Ectodermal cell (in vitro differentiated cells): ENCODE measurements around the gene RAB5B.

ENCODE experiments used
- H3K27ac ChIP-seq: 2 replicates; pipeline ENCODE4 v1.7.0; 2013; ENCODE audit warnings: mild to moderate bottlenecking, low read depth, low read length; ENCODE audit not compliant: insufficient read depth, poor library complexity, severe bottlenecking
- H3K27me3 ChIP-seq: 2 replicates; pipeline ENCODE4 v1.7.0; 2013; ENCODE audit warnings: mild to moderate bottlenecking, low read length; ENCODE audit not compliant: insufficient read depth, control insufficient read depth, poor library complexity, severe bottlenecking
- H3K36me3 ChIP-seq: one replicate; pipeline ENCODE4 v1.7.0; 2013; ENCODE audit warnings: low read length; ENCODE audit not compliant: control insufficient read depth, insufficient read depth
- H3K4me1 ChIP-seq: one replicate; pipeline ENCODE4 v1.7.0; 2013; ENCODE audit warnings: low read length; ENCODE audit not compliant: control insufficient read depth, insufficient read depth
- H3K4me3 ChIP-seq: 2 replicates; pipeline ENCODE4 v1.7.0; 2013; ENCODE audit warnings: low read depth, low read length, control low read depth; ENCODE audit not compliant: insufficient read depth
- H3K9me3 ChIP-seq: 2 replicates; pipeline ENCODE4 v1.7.0; 2013; ENCODE audit warnings: mild to moderate bottlenecking, low read length, moderate library complexity; ENCODE audit not compliant: control insufficient read depth
- WGBS, 2 experiments: methylation state at CpG; one replicate each; pipeline ENCODE4 v1.1.7; 2013; ENCODE audit warnings: missing lambda C conversion rate in 2 of 2; 5-methylcytosine and 5-hydroxymethylcytosine counted together

The RAB5B gene

DNA sequence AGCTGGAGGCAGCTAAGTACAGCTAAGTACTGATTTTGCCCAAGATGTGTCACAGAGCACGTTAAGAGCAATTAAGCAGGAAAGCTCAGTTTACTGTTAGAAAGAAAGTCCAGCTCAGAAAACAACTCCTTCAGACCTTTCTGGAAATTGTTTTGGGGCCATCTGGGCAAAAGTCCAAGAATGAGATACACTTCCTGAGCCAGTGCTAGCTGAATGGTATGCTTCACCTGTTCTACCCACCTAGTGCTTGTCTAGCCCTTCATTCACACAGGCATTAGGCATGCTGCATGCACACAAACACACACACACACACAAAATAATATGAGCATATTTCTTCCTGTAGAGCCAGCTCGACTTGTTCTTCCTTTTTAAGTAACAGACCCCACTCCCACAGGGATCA lies 40.3 kb downstream of the RAB5B start:
- no peaks in the 10 kb centered on the region for H3K27me3 ChIP-seq
- H3K9me3 ChIP-seq: no peaks in the 10 kb centered on the region
- no peak overlapping the region for H3K4me3 ChIP-seq
- WGBS, 2 experiments: 90 to 95% methylated on average over 2 of the region's 2 CpGs
- H3K4me1 ChIP-seq: no peaks in the 10 kb centered on the region
- no peak overlapping the region for H3K27ac ChIP-seq
- H3K36me3 ChIP-seq: no peaks in the 10 kb centered on the region

DNA sequence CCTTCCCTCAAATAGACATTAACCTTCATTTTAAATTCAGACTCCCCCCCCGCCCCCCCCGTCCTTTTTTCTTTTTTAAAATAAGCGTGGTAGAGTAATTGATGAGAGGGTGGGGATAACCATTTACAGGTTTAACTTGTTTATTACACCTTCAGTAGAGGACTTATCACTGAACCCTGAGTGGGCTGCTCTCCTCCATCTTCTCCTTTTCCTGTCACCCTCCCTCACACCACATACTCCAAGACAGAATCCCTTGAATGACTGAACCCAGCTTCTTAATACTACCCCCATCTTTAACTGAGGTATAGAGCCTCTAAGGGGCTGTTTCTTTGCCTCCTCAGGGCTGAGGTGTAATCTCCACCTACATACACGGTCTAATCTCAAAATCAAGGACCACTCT lies 43.3 kb downstream of the RAB5B start:
- 91 to 100% methylated on average over 1 of the region's 4 CpGs for WGBS, 2 experiments
- H3K36me3 ChIP-seq: no peaks in the 10 kb centered on the region
- H3K9me3 ChIP-seq: no peaks in the 10 kb centered on the region

DNA sequence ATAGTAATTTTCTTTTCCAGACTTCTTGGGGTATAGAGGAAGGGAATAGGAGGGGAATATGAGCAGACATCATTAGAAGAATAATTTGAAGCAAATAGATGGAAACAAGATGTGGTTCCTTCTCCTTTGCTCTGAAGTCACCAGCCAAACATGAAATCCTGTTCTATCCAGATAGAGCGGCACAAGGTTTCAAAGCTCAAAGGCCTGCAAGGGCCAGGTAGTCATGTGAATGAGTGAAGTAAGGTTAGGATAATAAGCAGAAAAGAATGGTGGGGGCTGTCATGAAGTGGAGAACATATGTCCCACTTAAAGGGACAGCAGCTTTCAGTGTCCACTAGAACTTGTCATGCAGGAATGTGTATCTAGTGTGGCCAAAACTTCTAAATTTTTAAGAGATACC lies 44.5 kb downstream of the RAB5B start:
- no peaks in the 10 kb centered on the region for H3K9me3 ChIP-seq
- WGBS, 2 experiments: 95 to 100% methylated on average over 1 of the region's 1 CpG
- no peaks in the 10 kb centered on the region for H3K27me3 ChIP-seq
- no peak overlapping the region for H3K27ac ChIP-seq
- H3K36me3 ChIP-seq: no peaks in the 10 kb centered on the region
- H3K4me3 ChIP-seq: no peak overlapping the region
- H3K4me1 ChIP-seq: peaks cover 29% of the 10 kb centered on the region

More for the DNA sequence above, 43.3 kb downstream of the RAB5B start:
- no peak overlapping the region for H3K27ac ChIP-seq
- H3K4me1 ChIP-seq: peaks cover 24% of the 10 kb centered on the region
- H3K27me3 ChIP-seq: no peaks in the 10 kb centered on the region
- no peak overlapping the region for H3K4me3 ChIP-seq

DNA sequence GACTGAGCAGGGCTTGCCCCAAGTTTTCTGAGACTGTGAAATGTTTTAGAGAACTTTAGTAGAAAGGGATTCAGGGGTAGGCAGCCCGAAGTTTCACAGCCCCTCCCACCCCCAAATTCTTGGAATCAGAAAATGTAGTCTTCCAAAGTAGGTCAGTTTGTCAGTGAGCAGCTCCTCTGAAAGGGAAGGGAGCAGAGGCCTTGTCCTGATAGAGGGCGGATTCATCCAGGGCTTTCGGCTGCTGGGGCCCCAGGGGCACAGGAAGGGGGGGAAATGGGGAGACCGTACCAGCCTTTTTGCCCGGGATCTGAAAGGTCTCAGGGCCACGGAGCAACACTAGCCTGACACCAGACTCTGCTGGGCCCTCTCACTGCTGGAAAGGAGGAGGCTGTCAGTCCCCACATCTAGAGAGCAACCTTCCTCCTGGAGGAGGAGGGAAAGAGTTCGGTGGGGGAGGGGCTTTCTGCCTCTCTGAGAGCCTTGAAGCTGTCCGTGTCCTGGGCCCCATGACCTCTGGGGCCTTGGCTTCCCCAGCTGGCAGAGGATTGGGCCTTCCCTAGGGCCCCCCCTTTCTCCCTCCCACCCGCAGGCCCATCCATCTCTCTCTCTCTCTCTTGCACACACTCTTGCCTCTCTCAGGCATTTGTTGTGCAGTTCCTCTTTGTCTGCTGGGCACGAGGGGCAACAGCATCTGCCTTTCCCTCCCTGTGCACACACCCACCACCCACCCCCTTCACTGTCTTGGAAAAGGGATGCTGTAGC lies 46.7 kb downstream of the RAB5B start, which contains the start of gene IKZF4:
IKZF4 (plus strand) TSS at position 621 of the 762 bp plus-strand sequence. CDS start 451 bp downstream, outside the sequence.
- WGBS, 2 experiments: 6% methylated on average over 9 to 10 of the region's 10 CpGs
- H3K36me3 ChIP-seq: peaks cover 11% of the 10 kb centered on the region
- H3K4me3 ChIP-seq: peak within 1 kb of the TSS; percentile 32
- H3K27me3 ChIP-seq: no peaks in the 10 kb centered on the region
- H3K9me3 ChIP-seq: no peaks in the 10 kb centered on the region
- peak within 1 kb of the TSS; percentile 75 for H3K27ac ChIP-seq
- H3K4me1 ChIP-seq: peaks cover 29% of the 10 kb centered on the region

DNA sequence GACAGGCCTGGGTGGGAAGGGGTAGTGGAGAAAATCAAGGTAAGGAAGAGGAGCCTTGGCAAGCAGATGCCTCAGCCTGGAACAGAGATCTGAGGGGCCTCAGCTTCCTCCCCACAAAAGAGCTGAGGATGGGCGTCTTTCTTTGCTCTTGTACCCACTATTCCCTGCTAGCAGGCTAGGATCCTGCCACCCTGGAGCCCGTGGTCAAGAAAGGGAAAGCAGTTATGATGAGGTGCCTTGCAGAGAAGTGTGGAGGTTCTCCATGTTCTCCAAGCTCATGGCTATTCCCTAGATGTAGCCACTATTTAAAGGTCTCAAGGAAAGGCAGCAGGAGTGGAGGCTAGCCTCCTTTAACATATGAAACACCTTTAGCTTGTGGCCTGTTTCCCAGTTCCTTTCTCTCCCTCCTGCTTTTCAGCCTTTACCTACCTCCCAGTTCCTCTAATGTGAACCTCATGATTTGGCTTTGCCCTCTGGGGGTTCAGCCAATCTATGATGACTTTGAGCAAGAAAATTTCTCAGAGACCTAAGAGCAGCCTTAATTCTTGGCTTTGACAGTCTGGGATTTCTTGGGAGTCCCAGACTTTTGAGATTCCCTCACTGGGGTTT lies 48.1 kb downstream of the RAB5B start:
- Histone ChIP-seq H3K4me1 (peaks cover 29% of the 10 kb centered on the region), H3K27me3 (no peaks in the 10 kb centered on the region), H3K4me3 (peak overlapping the region; percentile 32), H3K27ac (peak overlapping the region; percentile 75), H3K36me3 (peaks cover 16% of the 10 kb centered on the region), H3K9me3 (no peaks in the 10 kb centered on the region)
- 49 to 60% methylated on average over 2 of the region's 2 CpGs for WGBS, 2 experiments

DNA sequence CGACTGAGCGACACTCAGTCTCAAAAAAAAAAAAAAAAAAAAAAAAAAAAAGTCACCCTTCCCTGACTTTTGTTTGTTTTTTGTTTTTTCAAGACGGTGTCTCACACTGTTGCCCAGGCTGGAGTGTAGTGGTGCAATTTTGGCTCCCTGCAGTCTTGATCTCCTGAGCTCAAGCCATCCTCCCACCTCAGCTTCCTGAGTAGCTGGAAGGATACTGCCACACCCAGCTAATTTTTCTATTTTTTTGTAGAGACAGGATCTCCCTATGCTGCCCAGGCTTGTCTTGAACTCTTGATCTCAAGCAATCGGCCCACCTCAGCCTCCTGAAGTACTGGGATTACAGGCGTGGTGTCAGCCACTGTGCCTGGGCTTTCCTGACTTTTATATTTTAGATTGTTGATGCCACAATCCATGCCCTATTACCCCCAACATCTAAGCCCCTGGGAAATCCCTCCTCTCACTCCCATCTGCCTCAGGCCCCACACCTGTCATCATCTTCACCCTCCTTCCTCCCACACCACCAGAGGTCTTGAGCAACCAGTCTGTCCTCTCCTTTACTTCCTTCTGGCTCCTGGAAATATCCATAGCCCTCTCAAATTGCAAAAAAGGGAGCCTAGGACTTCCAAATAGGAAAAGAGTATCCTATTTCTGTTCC lies 54.8 kb downstream of the RAB5B start:
- 75 to 79% methylated on average over 5 of the region's 5 CpGs for WGBS, 2 experiments
- H3K36me3 ChIP-seq: peaks cover 43% of the 10 kb centered on the region
- no peak overlapping the region for H3K27ac ChIP-seq
- no peak overlapping the region for H3K4me3 ChIP-seq
- no peaks in the 10 kb centered on the region for H3K9me3 ChIP-seq
- H3K27me3 ChIP-seq: no peaks in the 10 kb centered on the region
- no peaks in the 10 kb centered on the region for H3K4me1 ChIP-seq

DNA sequence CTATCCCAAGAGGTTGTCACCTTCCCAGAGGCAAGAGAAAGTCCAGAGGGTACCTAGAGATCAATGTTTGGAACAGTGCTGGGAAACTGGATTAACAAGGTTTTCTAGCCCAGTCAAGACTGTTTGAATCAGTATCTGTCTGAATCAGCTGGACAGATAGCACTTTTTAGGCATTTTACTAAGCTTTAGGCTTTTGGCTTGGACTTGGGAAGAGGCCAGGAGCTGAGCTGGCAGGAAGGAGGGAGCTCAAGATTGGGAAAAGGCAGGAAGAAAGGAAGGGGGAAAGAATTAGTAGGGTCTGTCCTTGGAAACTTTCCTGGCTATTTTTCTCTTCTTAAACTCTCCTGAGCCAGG lies 55.3 kb downstream of the RAB5B start:
- no peaks in the 10 kb centered on the region for H3K4me1 ChIP-seq
- H3K27ac ChIP-seq: no peak overlapping the region
- no peak overlapping the region for H3K4me3 ChIP-seq
- no peaks in the 10 kb centered on the region for H3K27me3 ChIP-seq
- no peaks in the 10 kb centered on the region for H3K9me3 ChIP-seq
- H3K36me3 ChIP-seq: peaks cover 43% of the 10 kb centered on the region

DNA sequence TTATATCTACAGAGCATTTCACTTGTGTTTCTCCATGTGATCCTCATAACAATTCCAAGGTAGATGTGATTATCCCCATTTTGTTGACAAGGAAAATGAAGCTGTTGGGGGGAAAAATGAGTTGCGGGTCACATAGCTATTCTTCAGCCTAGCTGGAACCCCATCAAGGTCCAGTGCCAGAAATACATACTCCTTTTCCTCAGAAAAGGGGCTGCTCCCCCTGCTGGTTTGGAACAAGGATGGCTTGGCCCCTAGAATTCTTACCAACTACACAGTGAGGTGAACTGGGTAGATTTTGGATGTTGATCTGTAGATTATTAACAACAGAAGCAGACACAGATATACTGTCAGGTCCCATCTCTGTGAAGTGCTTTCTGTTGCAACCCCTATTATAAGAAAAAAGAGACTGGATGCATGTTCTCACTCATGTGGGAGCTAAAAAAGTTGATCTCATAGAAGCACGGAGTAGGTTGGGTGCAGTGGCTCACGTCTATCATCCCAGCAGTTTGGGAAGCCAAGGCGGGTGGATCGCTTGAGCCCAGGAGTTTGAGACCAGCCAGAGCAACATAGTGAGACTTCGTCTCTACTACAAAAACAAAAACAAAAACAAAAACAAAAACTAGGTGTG lies 55.9 kb downstream of the RAB5B start:
- Histone ChIP-seq H3K36me3 (peaks cover 42% of the 10 kb centered on the region), H3K9me3 (no peaks in the 10 kb centered on the region), H3K4me3 (no peak overlapping the region), H3K27ac (no peak overlapping the region), H3K27me3 (no peaks in the 10 kb centered on the region), H3K4me1 (no peaks in the 10 kb centered on the region)
- WGBS, 2 experiments: 92 to 96% methylated on average over 6 of the region's 6 CpGs

DNA sequence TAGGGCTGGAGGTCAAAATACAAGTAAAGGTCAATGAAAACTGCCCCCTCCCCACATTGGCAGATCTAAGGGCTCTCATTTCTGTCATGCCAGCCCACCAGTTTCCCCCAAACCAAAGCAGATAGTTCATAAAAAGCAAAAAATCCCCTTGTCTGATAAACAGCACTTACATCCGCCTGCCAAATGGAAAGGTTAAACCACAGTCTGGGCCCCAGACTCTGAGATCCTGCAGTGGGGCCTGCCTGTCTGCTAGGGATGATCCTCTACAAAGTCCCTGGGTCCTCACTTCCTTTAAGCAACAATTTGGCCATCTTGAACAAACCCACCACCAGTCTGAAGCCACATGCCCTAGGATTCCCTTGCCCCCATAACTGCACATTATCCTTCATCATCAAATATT lies 58.1 kb downstream of the RAB5B start:
- H3K27me3 ChIP-seq: no peaks in the 10 kb centered on the region
- H3K9me3 ChIP-seq: no peaks in the 10 kb centered on the region
- H3K27ac ChIP-seq: no peak overlapping the region
- H3K4me3 ChIP-seq: no peak overlapping the region
- no peaks in the 10 kb centered on the region for H3K4me1 ChIP-seq
- peaks cover 41% of the 10 kb centered on the region for H3K36me3 ChIP-seq
- WGBS, 2 experiments: 90 to 94% methylated on average over 1 of the region's 1 CpG
